Measurements from ENCODE around the gene SNTA1.
"Not testable (repeated sequence)": the region's sequence is repeated elsewhere in the genome, so short reads cannot be mapped to it uniquely, and the experiment has no call there.

The SNTA1 gene

DNA sequence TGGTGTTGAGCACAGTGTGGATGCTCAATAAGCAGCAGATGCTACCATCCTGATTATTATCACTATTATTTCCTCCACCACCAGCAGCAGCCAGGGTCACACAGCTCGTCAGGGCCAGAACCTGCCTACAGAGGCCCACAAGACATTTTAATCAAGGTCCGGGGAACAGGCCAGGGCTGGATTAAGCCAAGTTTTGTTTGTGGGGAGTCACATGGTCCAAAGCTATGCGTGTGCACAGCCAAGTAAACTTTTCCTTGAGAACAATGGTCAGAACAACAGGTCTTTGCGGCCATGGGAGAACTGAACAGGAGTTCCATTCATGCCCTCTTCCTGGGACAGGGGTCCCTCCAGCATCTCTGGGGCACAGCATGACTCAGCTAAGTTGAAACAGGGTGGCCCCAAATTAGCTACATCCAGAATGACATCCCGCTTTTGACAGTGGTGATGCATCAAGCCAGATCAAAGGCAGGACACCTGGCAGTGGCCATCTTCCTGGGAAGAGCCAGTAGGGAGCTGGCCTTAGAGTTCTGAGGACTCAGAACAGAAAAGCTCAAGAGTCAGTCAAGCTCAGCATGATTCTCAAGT, 11.7 kb downstream of the SNTA1 start:
- DNase-seq (ENCODE audit: low spot score), result no peak

DNA sequence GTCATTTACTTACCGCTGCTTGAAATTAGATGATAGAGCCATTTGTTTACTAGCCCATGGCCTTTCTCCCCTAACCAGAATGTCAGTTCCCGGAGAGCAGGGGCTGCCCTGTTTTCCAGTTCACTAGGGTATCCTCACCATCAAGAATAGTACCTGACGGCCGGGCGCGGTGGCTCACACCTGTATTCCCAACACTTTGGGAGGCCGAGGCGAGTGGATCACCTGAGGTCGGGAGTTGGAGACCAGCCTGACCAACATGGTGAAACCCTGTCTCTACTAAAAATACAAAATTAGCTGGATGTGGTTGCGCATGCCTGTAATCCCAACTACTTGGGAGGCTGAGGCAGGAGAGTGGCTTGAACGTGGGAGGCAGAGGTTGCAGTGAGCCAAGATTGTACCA, 19.7 kb downstream of the SNTA1 start:
- not testable (repeated sequence) for DNase-seq (ENCODE audit: low spot score)

DNA sequence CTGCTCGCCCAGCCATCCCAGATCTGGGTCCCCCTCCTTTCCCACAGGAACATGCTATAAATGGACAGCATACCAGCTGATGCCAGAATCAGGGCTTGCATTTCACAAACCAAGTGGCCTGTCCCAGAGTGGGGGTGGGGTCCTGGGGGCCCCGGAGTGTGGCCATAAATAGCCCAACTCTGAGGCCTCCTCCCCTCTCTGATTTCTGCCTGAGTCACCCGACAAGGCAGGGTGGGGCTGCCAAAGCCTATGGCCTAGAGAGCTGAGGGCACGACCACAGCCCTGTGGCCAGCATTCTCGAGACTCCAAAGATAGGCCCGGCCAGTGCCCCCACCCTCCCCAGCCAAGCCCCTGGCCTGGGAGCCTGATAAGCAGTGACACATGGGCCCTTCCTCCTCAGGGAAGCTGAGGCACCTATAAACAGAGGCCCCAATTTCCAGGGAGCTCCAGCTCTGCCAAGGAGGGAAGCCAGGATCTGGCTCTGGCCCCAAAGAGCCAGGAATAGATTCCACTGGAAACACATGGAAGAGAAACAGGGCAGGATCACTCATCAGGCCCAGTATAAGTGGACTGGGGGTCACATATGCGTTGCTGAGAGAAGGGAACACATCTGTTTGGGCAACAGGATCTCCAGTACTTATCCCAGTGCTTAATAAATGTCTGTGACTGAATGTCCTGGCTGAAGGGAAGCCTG, 20.3 kb downstream of the SNTA1 start:
- DNase-seq (ENCODE audit: low spot score), result no peak

DNA sequence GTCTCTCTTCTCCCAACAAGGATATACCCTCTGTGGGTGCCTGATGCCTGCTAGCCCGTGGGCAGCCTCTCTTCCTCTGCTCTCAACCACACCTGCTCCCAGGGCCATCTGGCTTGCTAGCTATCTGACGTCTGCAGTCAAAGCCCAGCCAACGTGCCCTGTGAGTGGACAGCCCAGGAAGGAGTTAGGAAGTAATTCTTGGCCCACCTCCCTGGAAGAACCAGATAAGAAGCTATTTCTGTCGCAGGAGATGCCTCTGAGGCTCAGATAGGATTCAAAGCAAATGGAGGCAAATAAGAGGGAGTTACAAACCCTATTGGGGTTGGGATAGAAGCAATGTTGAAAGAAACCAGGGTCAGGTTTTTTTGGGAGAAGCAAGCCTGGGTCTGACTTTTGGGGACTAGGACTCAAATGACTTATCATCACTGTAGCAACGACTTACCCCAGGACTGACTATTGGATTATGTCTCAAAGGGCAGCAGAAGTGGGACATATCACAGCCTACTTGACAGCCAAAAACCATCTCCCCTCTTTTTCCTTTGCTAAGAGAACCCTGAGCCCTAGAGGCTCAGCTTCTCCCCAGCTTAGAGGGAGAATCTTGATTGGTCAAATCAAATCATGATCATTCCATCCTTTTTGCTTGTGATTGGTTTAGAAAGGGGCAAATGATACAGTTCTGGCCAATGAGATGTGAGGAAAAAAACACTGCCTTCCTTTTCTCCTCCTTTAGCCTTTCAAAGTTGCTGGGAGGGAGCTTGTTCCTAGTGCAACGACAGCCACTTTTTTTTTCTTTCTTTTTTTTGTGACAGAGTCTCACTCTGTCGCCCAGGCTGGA, 24.2 kb downstream of the SNTA1 start:
- no peak for DNase-seq (ENCODE audit: low spot score)

DNA sequence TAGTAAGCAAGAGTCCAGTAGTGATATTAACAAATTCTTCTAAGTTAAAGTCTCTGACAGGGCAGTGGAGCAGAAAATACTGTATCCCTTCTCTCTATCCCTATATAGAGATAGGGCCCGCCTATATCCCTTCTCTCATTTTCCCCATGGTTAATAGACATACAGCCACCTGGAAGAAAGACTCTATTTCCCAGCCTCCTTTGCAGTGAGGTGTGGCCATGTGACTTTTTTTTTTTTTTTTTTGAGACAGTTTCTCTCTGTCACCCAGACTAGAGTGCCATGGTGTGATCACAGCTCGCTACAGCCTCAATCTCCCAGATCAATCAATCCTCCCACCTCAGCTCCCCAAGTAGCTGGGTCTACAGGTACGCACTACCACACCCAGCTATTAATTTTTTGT, 25.5 kb downstream of the SNTA1 start:
- DNase-seq (ENCODE audit: low spot score), result no peak

DNA sequence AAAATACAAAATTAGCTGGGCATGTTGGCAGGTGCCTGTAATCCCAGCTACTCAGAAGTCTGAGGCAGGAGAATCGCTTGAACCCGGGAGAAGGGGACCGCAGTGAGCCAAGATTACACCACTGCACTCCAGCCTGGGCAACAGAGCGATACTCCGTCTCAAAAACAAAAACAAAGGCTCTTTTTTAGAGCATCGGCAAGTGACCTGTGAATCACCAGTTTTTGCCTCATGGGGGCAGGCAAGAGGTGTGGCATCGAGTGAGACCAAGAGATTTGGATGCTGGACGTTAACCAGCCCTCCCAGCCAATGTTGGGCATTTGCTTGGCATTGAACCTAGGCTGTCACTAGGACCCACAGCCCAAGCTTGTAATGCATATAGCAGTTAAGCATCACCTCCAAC, 27.6 kb downstream of the SNTA1 start:
- DNase-seq (ENCODE audit: low spot score), result no peak

DNA sequence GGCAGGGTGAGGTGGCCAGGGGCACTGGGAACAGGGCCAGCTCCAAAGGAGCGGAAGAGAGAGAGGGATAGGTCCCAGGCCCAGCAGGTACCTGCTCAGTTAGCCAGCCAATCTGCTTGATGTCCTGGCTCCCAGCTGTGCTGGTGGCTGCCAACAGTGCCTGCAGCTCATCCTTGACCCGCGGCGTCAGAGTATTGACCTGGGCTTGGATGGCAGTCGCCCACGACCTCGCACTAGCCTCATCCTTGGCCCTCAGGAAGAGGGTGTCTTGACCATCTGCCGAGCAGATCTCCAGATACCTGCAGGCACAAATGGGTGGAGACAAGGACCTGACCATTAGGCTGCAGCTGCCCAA, 31.1 kb downstream of the SNTA1 start:
- DNase-seq (ENCODE audit: low spot score), result no peak

DNA sequence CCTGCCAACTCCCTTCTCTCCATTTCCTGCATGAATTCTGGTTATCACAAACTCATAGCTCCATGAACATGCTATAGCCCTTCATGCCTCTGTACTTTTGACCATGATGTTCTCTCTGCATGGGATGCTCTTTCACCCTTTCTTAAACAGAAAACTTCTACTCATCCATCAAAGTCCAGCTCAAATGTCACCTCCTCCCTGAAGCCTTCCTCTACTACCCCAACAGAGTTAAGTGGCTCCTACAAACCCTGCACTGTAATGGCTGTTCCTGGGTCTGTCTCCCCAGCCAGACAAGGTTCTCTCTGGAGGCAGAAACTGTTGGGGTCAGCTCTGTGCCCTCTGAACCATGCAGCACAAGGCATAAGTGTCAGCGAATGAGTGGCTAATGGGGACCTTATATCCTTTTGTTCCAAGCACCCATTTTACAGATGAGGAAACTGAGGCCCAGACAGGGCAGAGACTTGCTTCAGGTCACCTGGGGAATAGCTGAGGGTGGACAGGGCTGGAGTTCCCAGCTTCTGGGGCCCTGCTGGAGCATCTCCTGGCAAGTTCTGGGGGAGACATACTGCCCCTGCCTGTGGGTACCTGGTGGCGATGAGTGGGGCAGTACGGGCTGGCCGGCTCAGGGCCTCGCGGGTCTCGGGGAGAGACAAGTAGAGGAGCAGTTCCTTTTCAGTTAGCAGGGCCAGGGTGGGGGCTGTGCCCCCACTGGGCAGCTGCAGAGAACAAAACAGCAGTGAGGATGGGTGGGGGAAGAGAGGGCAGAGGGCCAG, 31.7 kb downstream of the SNTA1 start:
- no peak for DNase-seq (ENCODE audit: low spot score)

DNA sequence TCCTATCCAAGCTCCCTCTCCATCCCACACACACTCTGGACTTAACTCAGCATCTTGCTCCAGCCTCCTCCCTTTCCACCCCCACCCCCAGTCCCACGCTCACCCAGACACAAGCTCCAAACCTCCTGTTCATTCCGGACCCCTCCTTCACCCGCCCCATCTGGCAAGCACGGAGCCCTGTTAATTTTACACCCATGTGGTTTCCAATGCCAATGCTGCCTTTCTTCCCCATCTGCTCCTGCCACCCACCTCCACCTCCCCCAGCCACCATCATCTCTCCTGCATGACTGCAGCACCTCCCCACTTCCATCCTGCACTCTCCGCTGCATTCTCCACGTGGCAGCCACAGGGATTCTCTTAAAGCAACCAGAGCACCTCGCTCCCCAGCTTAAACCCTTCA, 32.3 kb downstream of the SNTA1 start:
- no peak for DNase-seq (ENCODE audit: low spot score)

DNA sequence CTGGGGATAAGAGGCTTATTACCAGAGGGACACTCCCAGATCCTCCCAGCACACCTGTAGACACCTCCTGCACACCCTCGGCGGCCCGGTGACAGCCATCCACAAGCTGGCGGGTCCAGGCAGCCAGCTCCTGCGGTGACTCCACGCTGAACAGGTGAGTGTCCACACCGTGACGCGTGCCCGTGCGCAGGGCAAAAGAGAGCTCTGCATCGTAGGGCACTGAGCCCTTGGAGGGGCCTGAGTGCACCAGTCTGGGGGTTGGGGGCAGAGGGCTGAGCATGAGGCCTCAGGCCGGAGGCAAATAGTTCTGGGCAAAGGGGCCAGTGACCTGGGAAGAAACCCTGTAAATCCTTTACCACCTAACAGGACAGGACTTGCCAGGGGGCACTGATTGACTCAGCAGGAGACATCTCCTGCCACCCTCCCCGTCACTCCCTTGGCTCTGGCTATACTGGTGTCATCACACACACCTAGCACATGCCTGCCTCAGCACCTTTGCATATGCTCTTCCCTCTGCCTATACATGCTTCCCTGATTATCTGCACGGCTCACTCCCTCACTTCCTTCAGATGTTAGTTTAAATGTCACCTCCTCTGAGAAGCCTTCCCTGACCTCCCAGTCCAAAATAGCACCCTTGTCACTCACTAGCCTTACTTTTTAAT, 33.4 kb downstream of the SNTA1 start:
- DNase-seq (ENCODE audit: low spot score), result no peak

DNA sequence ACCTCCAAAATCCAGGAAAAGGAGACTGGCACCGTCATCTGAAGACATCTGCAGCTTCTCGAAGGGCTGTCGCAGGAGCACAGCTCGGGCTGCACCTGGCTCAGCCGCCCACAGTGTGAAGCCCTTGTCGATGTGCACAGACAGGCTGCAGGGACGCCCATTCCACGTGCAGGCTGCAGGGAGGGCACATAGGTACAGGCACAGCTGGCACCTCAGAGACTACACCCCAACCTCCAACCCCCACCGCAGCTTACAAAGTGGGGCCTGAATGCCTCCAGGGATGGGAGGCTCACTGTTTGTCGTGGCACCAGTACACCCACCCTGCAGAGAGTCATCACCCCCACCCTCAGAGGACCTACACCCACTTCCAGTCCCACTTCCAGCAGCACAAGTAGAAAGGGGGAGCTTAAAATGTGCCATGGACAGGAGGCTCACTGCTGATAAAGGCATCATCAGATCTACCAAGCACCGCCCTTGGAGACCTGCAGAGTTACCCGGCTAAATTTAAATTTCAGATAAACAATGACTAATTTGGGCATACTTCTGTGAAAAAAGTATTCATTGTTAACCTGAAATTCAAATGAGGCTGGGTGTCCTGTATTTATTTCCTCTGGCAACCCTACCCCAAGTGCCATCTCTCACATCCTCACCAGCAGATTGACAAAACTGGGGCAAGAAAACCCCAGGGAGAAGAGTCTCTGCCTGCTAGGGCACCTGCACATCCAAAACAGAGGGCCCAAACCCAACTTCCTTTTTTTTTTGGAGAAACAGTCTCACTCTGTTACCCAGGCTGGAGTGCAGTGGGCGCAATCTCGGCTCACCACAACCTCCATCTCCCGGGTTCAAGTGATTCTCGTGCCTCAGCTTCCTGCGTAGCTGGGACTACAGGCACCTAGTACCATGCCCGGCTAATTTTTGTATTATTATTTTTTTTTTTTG, 34.6 kb downstream of the SNTA1 start:
- no peak for DNase-seq (ENCODE audit: low spot score)

DNA sequence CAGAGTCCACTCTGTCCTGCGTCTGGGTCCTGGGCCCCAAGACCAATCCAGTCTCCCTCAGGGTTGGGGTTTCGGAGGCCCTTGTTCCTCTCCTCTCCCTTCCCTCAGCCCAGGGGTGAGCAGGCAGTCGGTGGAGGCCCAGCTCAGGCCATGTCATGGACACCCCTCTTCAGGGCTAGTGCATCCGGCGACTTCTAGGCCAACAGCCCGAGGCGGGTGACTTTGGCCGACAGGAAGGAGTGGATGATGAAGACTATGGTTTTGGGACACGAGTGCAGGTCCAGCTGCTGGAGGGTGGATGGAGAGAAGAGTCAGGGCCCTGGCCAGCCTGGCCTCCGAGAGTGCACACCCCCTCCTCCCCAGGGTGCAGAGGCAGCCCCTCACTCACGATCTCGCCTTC, 35.2 kb downstream of the SNTA1 start:
- DNase-seq (ENCODE audit: low spot score), result no peak

DNA sequence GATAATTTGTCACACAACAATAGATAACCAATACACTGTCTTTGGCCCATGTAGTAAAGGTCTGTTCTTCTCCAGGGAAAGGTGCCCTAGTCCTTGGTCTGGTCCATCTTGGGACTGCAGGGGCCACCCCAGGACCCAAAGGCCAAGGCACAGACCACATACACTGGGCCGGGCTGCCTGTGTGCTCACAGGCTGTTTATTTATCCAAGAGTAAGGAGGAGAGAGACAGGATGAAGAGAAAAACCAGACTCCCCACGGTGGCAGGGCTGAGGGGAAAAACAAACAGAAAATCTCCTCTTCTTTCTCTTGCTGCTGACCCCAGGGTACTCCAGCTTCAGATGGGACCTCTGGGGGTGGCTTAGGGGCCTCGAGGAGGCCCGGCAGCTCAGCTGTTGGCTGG, 35.8 kb downstream of the SNTA1 start:
- DNase-seq (ENCODE audit: low spot score), result no peak

DNA sequence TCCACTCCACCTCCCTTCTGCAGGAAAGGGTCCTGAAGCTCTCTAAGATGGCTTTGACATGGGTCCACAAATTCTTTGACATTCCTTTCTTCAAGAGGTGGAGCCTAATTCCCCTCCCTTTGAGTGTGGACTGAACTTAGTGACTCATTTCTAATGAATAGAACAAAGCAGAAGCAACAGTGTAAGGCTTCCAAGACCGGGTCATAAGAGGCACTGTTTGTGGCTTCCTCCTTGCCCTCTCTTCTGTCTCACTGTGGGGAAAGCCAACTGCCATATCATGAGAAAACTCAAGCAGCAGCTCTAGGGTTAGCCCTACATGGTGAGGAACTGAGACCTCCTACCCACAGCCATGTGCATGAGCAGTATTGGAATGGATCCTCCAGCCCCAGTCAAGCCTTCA, 36.3 kb downstream of the SNTA1 start:
- DNase-seq (ENCODE audit: low spot score), result no peak

DNA sequence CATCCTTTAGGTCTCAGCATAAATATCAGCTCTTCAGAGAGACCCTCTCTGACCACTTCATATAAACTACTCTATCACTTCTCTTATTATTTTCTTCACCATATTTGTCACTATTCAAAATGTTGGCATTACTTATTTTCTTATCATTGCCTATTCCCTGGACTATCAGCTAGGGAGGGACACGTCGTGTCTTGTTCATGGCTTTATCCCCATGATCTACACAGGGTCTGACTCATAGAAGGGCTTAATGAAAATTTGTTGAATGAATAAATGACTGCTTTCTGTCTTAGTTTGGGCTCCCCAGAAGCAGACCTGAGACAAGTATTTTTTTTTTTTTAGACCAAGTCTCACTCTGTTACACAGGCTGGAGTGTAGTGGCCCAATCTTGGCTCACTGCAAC, 39.3 kb downstream of the SNTA1 start:
- no peak for DNase-seq (ENCODE audit: low spot score)

DNA sequence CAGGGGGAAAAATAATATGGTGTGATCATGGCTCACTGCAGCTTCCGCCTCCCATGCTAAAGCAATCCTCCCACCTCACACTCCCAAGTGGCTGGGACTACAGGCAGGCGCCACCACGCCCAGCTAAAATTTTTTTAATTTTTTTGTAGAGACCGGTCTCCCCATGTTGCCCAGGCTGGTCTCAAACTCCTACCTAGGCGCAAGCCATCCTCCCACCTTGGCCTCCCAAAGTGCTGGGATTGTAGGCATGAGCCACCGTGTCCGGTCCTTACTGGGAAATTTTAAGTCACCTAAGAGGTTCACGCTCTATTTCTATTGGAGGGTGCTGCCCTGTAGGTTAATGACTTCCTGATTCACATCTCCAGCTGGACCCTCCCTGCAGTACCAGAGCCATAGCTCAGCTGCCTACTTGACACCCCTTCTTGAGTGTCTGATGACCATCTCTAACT, 41.6 kb downstream of the SNTA1 start:
- no peak for DNase-seq (ENCODE audit: low spot score)

DNA sequence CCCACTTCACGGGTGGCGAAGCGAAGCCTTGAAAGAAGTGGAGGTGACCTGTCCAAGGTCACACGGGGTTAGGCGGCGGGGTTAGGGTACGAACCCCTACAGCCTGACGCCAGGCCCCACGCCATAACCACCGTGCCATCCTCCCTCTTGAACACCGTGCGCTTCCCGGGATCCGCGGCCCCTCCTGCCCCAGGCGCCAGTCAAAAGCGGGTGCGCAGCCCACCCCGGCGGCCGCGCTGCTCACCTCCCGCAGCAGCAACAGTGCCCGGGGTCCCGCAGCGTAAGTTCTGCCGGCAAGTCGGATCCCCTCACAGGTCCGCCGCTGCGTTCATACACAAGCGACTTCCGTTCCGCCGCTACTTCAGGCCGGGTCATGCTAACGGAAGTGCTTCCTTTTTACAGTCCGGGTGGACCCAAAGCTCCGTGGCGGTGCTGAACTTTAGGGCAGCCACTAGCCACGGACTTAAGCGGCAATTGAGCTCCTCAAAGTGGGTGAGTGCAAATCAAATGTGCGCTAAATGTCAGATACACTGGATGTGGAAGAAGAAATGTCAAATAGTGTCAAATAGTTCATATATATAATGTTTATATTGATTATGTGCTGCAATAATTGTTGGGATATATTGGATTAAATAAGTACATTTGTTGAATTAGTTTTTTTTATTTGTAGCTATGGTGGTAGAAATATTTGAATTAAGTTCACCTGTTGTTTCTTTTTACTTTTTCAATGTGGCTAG, 42.2 kb downstream of the SNTA1 start, which contains the start of gene CDK5RAP1:
Gene CDK5RAP1 (minus strand): TSS at position 336 of the 737 bp plus-strand sequence. CDS start 4,455 bp downstream, outside the sequence.
- peak; percentile 85 for DNase-seq (ENCODE audit: low spot score)

DNA sequence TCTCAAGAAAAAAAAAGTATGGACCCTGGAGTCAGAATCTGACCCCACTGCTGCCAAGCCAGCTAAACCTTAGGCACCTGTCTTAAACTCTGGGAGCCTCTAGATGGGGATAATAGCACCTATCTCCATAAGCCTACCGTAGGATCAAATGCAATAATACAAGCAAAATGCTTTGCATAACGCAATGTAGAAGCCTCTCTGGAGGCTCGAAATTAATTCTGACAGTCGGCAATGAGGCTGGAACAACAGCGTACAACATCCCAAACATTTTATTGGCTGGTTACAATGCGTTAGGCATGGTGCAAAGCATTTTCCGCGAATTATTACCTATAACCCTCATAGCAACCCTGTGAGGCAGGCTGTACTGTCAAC, 42.8 kb downstream of the SNTA1 start:
- DNase-seq (ENCODE audit: low spot score), result no peak

DNA sequence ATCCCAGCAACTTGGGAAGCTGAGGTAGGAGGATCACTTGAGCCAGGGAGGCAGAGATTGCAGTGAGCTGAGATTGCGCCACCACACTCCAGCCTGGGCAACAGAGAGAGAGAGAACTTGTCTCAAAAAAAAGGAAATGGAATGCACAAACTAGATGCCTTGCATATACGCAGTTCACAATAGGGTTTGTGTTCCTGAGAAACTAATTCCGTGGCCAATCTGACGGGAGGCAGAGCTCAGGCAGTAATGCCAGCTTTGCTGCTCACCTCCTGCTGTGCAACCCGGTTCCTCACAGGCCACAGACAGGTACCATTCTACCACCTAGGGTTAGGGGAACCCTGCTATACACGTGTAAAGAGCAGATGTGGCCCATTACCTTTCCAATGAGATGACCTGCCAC, 43.6 kb downstream of the SNTA1 start:
- DNase-seq (ENCODE audit: low spot score), result no peak

DNA sequence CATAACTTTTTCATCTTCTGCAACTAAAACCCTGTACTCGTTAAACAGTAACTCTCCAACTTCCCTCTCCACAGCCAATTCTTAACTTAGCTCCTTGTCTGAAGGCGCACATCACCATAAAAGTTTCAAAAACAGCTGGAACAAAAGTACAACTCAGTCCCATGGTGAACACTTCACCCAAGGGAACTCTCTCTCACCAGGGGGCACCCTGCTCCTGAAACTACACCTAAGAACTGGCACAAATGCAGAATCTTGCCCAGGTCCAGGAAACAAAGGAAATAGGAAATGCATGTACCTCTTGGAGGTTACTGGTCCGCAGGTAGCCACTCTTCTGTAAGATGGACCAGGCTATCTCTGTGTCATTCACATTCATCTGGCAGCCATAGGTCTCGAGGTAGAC, 48.8 kb downstream of the SNTA1 start:
- no peak for DNase-seq (ENCODE audit: low spot score)
